HG03196 (cell line): ENCODE data around the gene NPHP1.
"Not testable (repeated sequence)": the region's sequence is repeated elsewhere in the genome, so short reads cannot be mapped to it uniquely, and the experiment has no call there.

Experiments used
- ATAC-seq: cut with Tn5 transposase; IDR thresholded peaks from one replicate; pipeline ENCODE4 v1.9.1; 2021; ENCODE audit not compliant: unreplicated experiment

The NPHP1 gene

DNA sequence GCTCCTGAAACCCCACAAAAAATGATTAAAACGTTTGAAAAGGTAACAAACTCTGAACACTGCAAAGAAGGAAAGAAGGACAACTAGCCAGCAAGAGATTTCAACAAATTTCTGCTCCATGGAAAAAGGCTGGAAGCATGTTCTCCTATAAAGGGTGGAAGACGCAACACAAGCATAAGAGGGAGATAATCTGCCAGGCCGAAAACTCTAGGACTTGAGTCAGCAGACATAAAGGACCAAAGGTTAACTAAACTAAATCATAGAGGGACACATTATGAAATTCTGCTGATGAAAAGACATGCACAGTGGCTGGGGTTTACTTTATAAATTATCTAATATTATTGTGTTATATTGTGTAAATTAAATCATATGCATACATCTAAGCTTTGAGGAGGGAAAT, 6.8 kb downstream of the NPHP1 start:
- ATAC-seq = no peak

DNA sequence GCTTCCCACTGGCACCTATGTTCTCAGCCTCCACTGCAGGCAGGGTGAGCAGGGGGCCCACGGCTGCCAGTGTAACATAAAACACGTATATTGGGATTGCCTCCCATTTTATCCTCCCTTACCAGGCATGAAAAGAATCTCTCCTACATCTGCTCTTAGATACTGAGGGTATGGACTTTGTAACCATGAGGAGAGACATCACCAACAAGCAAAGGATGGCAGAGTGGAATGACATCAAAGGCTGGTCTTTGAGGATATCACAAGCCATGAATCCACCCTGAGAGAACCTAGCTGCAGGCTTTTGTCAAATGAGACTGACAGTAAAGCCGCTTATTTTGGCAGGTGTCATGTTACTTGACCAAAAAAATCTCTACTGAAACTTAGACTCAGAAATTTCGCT, 7.4 kb downstream of the NPHP1 start:
- ATAC-seq = no peak

DNA sequence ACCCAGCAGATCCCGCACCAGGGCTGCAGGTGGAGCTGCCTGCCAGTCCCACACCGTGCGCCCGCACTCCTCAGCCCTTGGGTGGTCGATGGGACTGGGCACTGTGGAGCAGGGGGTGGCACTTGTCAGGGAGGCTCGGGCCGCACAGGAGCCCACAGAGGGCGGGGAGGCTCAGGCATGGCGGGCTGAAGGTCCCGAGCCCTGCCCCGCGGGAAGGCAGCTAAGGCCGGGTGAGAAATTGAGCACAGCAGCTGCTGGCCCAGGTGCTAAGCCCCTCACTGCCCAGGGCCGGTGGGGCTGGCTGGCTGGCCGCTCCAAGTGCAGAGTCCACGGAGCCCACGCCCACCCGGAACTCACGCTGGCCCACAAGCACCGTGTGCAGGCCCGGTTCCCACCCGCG, 14.6 kb downstream of the NPHP1 start:
- not testable (repeated sequence) for ATAC-seq

DNA sequence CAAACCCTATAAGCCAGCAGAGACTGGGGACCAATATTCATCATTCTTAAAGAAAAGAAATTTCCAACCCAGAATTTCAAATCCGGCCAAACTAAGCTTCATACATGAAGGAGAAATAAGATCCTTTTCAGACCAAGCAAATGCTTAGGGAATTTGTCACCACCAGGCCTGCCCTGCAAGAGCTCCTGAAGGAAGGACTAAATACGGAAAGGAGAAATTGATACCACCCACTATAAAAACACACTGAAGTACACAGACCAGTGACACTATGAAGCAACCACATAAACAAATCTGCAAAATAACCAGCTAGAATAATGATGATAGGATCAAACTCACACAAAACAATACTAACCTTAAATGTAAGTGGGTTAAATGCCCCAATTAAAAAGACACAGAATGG, 22.4 kb downstream of the NPHP1 start:
- no peak for ATAC-seq

DNA sequence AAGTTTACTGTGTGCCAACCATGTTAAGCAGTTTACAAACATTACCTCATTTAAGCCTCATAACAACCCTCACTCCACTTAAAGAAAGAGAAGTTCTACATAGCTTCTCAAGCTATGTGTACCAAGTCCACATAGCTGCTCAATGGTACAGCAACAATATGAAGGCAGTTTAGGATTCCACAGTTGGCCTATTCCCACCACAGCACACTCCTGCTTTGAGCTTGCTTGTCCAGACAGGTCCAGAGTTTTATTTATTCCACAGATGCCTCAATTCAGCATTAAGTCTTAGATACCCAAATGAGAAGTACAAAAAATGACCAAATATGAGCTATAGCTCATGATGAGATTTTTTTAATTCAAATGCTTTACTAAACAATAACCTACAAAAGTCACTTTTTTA, 24.8 kb downstream of the NPHP1 start:
- no peak for ATAC-seq

DNA sequence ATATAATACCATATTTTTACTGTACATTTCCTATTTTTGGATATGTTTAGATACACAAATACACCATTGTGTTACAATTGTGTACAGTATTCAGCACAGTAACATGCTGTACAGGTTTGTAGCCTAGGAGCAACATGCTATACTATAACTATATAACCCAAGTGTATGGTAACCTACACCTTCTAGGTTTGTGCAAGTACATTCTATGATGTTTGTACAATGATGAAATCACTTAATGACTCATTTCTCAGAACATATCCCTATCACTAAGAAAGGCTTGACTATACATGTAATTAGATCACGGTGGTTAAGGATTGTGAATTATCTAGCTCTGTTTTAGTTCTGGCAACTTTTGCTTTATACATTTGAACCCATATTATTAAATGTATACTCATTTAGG, 31.3 kb downstream of the NPHP1 start:
- no peak for ATAC-seq

DNA sequence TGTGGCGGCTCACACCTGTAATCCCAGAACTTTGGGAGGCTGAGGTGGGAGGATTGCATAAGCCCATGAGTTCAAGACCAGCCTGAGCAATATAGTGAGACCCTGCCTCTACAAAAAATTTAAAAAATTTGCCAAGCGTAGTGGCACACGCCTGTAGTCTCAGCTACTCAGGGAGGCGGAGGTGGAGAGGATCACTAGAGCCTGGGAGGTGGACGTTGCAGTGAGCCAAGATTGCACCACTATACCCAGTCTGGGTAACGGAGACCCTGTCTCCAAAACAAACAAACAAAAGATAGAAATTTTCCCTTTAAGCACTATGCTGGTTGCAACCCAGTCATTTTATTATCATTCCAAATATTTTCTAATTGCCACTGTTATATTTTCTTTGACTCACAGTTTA, 32.3 kb downstream of the NPHP1 start:
- no peak for ATAC-seq

DNA sequence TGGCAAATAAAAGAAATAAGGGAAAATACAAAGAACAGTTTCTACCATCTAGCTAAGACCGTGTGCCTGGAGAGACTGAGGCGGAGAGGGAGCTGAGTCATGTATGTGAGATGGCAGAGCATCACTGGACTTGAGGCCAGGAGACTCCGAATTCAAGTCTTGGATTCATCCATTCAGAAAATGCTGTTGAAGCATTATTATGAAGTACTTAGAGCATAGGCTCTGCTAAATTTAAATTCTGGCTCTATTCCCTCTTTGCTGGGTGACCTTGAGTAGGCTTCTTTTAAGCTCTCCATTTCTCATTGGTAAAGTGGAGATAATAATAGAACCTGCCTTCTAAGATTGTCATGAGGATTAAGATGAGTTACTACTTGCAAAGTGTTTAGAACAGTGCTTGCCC, 34.7 kb downstream of the NPHP1 start:
- ATAC-seq = no peak

DNA sequence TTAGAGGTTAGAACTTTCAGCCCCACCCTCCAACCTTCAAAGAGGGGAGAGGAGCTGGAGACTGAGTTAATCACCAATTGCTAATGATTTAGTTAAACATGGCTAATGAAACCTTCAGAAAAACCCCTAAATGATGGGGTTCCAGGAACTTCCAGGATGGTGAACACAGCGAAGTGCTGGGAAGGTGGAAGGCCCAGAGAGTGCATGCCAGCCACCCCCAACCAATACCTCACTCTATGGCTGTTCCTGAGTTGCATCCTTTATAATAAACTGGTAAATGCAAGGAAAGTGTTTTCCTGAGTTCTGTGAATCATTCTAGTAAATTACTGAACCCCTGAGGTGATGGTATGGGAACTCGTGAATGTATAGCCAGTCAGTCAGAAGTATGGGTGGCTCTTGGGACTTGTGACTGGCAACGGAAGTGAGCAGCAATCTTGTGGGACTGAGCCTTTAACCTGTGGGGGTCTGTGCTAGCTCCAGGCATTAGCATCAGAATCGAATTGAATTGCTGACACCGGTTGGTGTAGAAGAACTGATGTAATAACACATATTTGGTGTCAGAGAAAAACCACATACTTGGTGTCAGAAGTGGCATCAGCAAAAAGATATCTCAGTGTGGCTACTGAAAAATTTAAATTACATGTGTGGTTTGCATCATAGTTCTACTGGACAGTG, 37.4 kb downstream of the NPHP1 start:
- no peak for ATAC-seq

DNA sequence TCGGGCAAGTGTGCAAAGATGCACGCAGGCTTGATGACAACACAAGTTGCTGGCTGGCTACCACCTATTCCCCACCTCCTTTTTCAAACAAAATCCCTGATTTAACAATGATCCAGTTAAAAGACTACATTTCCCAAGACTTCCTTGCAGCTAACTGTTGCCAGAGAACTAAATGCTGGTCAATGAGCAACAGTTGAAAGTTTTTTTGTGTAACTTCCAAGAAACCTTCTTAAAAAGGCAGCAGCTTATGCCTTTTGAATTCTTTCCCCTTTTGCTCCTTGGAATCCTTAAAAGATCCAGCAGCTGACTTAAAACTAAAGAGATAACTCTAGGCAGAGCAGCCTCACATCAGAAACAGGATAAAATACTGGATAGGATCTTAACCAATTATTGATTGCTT, 38.5 kb downstream of the NPHP1 start:
- no peak for ATAC-seq

DNA sequence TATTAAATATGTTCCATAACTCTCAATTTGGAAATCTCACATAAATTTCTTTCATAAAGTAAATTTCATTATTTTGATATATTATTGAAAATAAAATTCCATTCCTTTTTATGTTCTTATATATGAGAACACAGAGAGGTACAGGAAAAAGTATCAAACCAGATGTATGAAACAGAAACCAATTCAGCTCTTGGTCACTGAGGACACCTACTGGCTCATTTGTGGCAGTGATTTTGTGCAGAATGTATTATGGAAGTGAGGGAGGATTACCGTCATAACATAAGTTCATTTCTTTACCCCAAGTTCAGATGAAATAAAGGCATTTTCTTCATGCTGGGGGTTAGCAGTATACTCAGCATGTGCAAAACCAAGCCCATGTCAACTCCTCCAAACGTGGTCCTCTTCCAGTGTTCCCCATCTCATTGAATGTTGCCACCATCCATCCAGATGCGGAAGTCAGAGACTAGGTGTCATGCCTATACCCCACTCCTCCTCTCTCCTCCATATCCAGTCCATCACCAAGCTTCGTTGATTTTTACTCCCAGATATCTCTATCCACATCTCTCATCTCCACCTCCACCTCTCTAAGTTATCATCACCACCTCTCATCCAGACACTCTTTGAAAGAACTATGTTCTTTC, 47.5 kb downstream of the NPHP1 start:
- no peak for ATAC-seq

DNA sequence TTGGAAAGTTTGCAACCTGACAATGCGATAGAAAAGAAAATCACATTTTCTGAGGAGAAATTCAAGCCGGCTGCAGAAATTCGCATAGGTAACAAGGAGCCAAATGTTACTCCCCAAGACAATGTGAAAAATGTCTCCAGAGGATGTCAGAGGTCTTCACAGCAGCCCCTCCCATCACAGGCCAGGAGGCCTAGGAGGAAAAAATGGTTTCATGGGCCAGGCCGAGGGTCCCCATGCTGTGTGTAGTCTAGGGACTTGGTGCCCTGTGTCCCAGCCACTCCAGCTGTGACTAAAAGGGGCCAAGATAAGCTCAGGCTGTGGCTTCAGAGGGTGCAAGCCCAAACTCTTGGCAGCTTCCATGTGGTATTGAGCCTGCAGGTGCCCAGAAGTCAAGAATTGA, 50.0 kb downstream of the NPHP1 start:
- not testable (repeated sequence) for ATAC-seq

DNA sequence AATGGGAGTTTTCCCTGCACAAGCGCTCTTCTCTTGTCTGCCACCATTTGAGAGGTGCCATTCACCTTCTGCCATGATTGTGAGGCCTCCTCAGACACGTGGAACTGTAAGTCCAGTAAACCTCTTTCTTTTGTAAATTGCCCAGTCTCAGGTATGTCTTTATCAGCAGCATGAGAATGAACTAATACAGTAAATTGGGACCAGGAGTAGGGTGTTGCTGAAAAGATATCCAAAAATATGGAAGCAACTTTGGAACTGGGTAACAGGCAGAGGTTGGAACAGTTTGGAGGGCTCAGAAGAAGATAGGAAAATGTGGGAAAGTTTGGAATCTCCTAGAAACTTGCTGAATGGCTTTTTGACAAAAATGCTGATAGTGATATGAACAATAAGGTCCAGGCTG, 50.6 kb downstream of the NPHP1 start:
- not testable (repeated sequence) for ATAC-seq

DNA sequence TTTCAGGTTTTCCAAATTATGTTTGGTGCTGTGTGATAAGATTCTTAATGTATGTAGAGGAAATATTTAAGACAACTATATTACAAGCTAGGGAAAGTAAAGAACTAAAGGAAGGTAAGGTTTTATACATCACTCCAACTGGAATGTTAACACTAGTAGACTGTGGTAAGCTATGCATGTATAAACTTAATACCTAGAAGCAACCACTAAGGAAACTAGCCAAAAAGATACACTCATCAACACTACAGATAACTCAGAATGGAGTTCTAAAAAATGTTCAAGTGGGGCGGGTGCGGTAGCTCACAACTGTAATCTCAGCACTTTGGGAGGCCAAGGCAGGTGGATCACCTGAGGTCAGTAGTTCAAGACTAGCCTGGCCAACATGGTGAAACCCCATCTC, 51.4 kb downstream of the NPHP1 start:
- ATAC-seq = no peak

DNA sequence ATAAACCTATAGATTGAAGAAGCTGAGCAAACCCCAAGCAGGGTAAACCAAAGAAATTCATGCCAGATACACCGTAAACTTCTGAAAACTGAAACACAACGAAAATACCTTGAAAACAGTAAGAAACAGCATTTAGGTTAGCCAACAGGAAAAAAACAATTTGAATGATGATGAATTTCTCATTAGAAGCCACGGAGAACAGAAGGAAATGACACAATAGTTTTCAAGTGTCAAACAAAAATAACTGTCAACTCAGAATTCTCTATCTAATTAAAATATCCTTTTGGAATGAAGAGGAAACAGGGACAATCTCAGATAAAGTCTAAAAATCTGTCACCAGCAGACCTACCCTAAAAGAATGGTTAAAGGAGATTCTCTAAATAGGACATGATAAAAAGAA, 51.9 kb downstream of the NPHP1 start:
- no peak for ATAC-seq

DNA sequence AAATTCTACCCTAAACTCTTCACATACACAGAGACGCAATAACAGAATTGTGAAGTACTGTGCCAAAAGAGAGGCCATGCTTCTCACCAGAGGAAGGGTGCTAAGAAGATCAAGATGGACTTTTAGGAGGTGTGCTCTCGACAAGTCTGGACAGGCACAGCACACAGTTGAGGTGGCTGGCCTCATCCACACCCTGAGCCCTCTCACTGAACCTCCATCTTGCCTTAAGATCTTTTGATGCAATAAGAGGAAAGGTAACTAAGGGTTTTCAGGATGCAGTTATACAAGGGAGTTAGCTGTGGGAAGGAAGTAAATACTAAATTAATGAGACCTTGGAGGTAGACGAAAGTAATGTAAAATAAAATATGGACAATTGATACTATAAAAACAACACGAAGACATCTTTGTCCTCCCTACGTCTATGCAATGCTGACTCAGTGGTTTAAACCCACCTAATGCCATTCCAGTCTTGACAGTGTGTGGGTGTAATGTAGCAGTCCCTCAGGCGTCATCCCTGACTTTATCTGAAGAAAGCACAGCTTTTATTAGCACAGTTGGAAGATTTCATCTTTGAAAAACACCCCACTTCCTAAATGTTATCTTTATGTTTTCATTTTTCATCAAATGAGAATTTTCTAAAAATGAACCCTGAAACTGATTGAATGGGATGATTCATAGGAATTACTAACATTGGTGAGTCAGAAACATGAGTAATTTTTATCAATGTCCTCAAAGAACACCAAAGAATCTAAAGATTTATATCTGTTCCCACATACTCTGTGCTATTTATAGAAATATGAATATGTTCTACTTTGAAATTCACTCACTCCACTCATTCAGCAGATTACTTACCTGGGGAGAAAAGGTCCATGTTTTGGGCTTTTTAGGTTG, 55.2 kb downstream of the NPHP1 start:
- ATAC-seq = no peak

DNA sequence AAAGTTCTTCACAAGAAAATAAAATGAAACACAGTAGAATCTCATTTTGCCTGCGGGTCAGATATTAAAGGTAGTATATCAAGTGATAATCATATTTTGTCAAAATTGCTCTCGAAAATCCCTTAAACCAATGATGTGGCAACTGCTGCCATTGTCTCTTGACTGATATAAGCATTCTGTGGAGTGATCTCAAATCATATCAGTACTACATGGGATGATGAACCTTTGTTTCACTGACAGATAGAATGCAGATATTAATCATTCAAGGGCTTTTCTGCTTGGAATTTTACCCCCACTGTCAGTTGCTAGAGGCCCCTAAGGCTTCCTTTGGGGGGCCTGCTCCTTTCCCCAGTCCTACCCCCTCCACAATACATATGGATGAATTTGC, 57.9 kb downstream of the NPHP1 start:
- no peak for ATAC-seq

DNA sequence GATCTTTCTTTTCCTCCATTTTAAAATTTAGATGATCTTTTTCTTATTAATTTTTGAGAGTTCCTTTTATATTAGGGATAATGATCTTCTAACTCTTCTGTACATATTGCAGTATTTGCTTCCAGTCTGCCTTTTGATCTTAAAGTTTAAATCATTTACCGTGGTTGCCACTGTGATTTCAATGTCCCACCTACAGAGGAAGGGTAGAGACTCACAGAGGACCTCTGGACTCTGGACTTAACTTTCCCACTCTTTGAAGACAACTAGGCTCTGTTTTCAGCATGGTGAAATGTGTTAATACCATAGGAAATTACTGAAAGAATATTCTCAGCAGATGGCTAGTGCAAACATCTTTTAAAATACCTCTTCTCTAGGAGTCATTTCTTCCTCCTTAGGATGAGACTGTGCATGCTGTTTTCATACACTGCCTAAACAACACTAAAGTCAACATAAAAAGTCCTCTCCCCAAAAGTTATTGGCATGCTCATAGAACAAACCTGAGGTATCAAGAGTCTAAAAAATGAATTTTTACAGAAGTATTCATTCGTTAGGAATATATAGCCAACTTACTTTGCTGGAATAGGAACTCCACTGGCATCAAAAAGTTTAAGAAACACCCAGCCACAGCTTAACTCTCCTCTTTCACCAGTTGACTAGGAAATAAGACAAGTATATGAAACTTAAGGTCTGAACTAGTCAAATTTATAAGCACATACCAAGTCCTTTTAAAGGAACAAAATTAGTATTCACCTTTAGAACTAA, 58.4 kb downstream of the NPHP1 start:
- ATAC-seq = no peak

DNA sequence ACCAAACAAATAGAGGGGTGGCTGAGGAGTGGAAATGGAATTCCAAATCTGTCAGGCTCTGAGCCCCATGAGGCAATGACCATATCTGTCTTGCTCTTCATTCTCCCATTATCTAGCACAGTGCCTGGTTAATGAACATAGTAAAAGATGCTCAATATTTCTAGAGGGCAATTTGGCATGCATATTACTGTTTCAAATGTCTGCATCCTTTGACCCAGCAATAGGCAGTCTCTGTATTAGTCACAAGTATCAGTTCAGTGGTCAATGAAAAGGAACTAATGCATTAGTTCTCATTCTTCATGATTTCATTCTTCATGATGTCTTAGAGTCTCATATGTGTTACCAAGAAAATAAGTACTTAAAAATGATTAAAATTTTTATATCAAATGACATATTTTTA, 60.8 kb downstream of the NPHP1 start:
- ATAC-seq = no peak

DNA sequence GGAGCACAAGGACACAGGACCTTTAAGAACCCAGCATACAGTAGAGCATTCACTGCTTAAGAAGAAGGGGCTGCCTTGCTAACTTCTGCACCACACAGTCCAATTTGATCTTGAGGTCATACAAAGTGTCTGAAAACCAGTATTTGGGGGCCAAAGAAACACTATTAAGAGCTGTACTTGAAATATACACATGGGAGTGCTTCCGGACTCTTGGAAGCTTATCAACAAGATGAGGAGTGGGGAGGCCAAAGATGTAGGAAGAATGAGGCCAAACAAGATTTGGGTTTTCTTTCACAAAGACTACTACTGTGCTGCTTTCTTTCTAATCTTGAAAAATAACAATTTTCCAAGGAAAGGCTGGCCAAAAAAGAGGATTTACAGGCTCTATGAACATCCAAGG, 64.4 kb downstream of the NPHP1 start:
- ATAC-seq = no peak

DNA sequence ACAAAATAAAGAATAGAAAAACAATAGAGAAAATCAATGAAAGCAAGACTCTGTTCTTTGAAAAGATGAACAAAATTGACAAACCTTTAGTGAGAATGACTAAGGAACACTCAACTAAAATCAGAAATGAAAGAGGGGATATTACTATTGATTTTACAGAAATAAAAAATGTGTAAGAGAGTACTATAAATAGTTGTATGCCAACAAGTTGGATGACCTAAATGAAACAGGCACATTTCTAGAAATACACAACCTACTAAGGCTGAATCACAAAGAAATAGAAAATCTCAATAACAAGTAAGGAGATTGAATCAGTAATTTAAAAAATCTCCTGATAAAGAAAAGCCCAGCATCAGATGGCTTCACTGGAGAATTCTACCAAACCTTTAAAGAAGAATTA, 70.8 kb downstream of the NPHP1 start:
- ATAC-seq = no peak
